IPS-15b (cell line): Measurements from ENCODE around the gene CIB2.

Experiments used
- H3K27me3 ChIP-seq: one replicate; pipeline ENCODE4 v1.6.1; 2013; ENCODE audit warnings: low read length; ENCODE audit not compliant: control insufficient read depth, insufficient read depth
- H3K36me3 ChIP-seq: one replicate; pipeline ENCODE4 v1.6.1; 2013; ENCODE audit warnings: low read length; ENCODE audit not compliant: control insufficient read depth, insufficient read depth
- H3K4me1 ChIP-seq: one replicate; pipeline ENCODE4 v1.6.1; 2013; ENCODE audit warnings: mild to moderate bottlenecking, low read length; ENCODE audit not compliant: control insufficient read depth, insufficient read depth
- H3K4me3 ChIP-seq: one replicate; pipeline ENCODE4 v1.5.1; 2013; ENCODE audit warnings: low read depth, low read length
- H3K9ac ChIP-seq: one replicate; pipeline ENCODE4 v1.6.1; 2013; ENCODE audit warnings: low read depth, mild to moderate bottlenecking, low read length
- H3K9me3 ChIP-seq: one replicate; pipeline ENCODE4 v1.6.1; 2013; ENCODE audit warnings: mild to moderate bottlenecking, low read length; ENCODE audit not compliant: control insufficient read depth, insufficient read depth

Gene CIB2

GRCh38 chr15:78087951-78088772 is 43.1 kb downstream of the CIB2 start:
- no peaks in the 10 kb centered on the region for H3K4me1 ChIP-seq
- no peaks in the 10 kb centered on the region for H3K27me3 ChIP-seq
- H3K4me3 ChIP-seq: no peak overlapping the region
- no peak overlapping the region for H3K9ac ChIP-seq
- H3K9me3 ChIP-seq: no peaks in the 10 kb centered on the region
- H3K36me3 ChIP-seq: no peaks in the 10 kb centered on the region

GRCh38 chr15:78085928-78086327 is 45.3 kb downstream of the CIB2 start:
- Histone ChIP-seq H3K4me1 (no peaks in the 10 kb centered on the region), H3K4me3 (no peak overlapping the region)

GRCh38 chr15:78084449-78084750 is 46.8 kb downstream of the CIB2 start:
- Histone ChIP-seq H3K4me3 (no peak overlapping the region), H3K4me1 (no peaks in the 10 kb centered on the region), H3K9me3 (no peaks in the 10 kb centered on the region), H3K27me3 (no peaks in the 10 kb centered on the region), H3K9ac (no peak overlapping the region), H3K36me3 (no peaks in the 10 kb centered on the region)

More at GRCh38 chr15:78085928-78086327, 45.3 kb downstream of the CIB2 start:
- Histone ChIP-seq H3K9ac (no peak overlapping the region), H3K9me3 (no peaks in the 10 kb centered on the region), H3K36me3 (no peaks in the 10 kb centered on the region), H3K27me3 (no peaks in the 10 kb centered on the region)

GRCh38 chr15:78083687-78084448 is 47.4 kb downstream of the CIB2 start:
- Histone ChIP-seq H3K27me3 (no peaks in the 10 kb centered on the region), H3K4me3 (no peak overlapping the region), H3K9me3 (no peaks in the 10 kb centered on the region), H3K9ac (no peak overlapping the region), H3K4me1 (no peaks in the 10 kb centered on the region), H3K36me3 (no peaks in the 10 kb centered on the region)

GRCh38 chr15:78083186-78083585 is 48.1 kb downstream of the CIB2 start:
- H3K9me3 ChIP-seq: no peaks in the 10 kb centered on the region
- no peaks in the 10 kb centered on the region for H3K27me3 ChIP-seq
- no peaks in the 10 kb centered on the region for H3K4me1 ChIP-seq
- no peak overlapping the region for H3K4me3 ChIP-seq
- no peak overlapping the region for H3K9ac ChIP-seq
- no peaks in the 10 kb centered on the region for H3K36me3 ChIP-seq

GRCh38 chr15:78082743-78083110 is 48.5 kb downstream of the CIB2 start:
- Histone ChIP-seq H3K9ac (no peak overlapping the region), H3K27me3 (peaks cover 3% of the 10 kb centered on the region), H3K36me3 (no peaks in the 10 kb centered on the region), H3K4me3 (no peak overlapping the region), H3K9me3 (no peaks in the 10 kb centered on the region), H3K4me1 (no peaks in the 10 kb centered on the region)

GRCh38 chr15:78082106-78082742 is 49.0 kb downstream of the CIB2 start:
- no peaks in the 10 kb centered on the region for H3K4me1 ChIP-seq
- H3K9me3 ChIP-seq: no peaks in the 10 kb centered on the region
- peaks cover 3% of the 10 kb centered on the region for H3K27me3 ChIP-seq
- no peak overlapping the region for H3K4me3 ChIP-seq
- no peak overlapping the region for H3K9ac ChIP-seq
- no peaks in the 10 kb centered on the region for H3K36me3 ChIP-seq

GRCh38 chr15:78080088-78080460 is 51.2 kb downstream of the CIB2 start:
- H3K4me1 ChIP-seq: no peaks in the 10 kb centered on the region
- no peaks in the 10 kb centered on the region for H3K36me3 ChIP-seq
- H3K9ac ChIP-seq: no peak overlapping the region
- H3K4me3 ChIP-seq: no peak overlapping the region
- H3K27me3 ChIP-seq: peaks cover 3% of the 10 kb centered on the region
- H3K9me3 ChIP-seq: no peaks in the 10 kb centered on the region

GRCh38 chr15:78079298-78080087 is 51.8 kb downstream of the CIB2 start:
- H3K9ac ChIP-seq: no peak overlapping the region
- H3K4me1 ChIP-seq: no peaks in the 10 kb centered on the region
- no peak overlapping the region for H3K4me3 ChIP-seq
- no peaks in the 10 kb centered on the region for H3K36me3 ChIP-seq
- H3K27me3 ChIP-seq: peaks cover 3% of the 10 kb centered on the region
- no peaks in the 10 kb centered on the region for H3K9me3 ChIP-seq

GRCh38 chr15:78077871-78078210 is 53.4 kb downstream of the CIB2 start:
- Histone ChIP-seq H3K4me3 (peak overlapping the region; percentile 54), H3K27me3 (peaks cover 3% of the 10 kb centered on the region), H3K4me1 (no peaks in the 10 kb centered on the region), H3K9ac (no peak overlapping the region), H3K36me3 (no peaks in the 10 kb centered on the region), H3K9me3 (no peaks in the 10 kb centered on the region)

GRCh38 chr15:78077053-78077870 is 54.0 kb downstream of the CIB2 start, which contains the start of gene TBC1D2B:
Gene TBC1D2B, minus strand, starts transcription at chr15:78077711. Its CDS starts 59 bp downstream, at chr15:78077652.
- H3K36me3 ChIP-seq: no peaks in the 10 kb centered on the region
- peaks cover 3% of the 10 kb centered on the region for H3K27me3 ChIP-seq
- H3K4me3 ChIP-seq: peak within 1 kb of the TSS; percentile 84
- H3K9ac ChIP-seq: peak within 1 kb of the TSS; percentile 54
- no peaks in the 10 kb centered on the region for H3K4me1 ChIP-seq
- no peaks in the 10 kb centered on the region for H3K9me3 ChIP-seq
